ENCODE results near the gene PDE3B.

PDE3B gene

DNA sequence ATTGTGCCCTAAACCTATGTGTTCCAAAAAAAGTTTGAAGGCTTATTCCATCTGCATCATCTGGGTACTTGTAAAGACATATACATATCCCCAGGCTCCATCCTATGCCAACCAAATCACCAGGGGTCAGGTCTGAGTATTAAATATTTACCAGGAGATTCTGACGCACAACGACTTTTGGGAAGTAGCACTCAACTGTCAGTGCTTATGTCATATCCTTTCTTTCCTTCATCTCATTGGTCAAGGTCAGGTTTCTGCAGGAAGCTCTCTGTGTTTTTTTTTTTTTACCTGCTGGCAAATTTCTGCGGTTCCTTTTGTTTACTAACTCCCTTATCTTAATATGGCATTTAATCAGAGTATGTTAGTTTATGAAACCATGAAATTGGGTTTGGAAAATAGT is 270.9 kb downstream of the PDE3B start:
- no peak for DNase-seq (ENCODE audit: low read depth in 4 of 4, low spot score in 1 of 4)

DNA sequence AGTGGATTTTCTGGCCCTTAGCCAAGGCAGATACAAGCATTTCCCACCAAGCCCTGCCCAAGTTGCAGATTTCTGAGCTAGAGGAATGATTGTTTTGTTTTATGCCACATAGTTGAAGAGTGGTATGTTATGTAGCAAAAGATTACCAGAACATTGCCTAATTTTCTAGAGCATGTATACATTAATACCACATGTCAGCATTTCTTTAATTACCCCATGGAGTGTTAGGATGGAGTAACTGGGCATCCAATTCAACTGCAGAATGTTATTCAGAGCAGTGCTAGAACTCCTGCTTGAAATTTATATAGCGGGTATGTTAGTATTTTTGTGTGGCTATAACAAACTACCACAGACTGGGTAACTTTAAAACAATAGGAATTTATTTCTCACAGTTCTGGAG is 272.8 kb downstream of the PDE3B start:
- DNase-seq (ENCODE audit: low read depth in 4 of 4, low spot score in 1 of 4), result no peak
